GM21825 (cell line): ENCODE measurements around the gene DDX46.
"Not testable (repeated sequence)": the region's sequence is repeated elsewhere in the genome, so short reads cannot be mapped to it uniquely, and the experiment has no call there.

Source experiments
- ATAC-seq: cut with Tn5 transposase; IDR thresholded peaks from one replicate; pipeline ENCODE4 v1.9.1; 2021; ENCODE audit warnings: mild to moderate bottlenecking, moderate library complexity; ENCODE audit not compliant: unreplicated experiment

Gene DDX46, protein sequence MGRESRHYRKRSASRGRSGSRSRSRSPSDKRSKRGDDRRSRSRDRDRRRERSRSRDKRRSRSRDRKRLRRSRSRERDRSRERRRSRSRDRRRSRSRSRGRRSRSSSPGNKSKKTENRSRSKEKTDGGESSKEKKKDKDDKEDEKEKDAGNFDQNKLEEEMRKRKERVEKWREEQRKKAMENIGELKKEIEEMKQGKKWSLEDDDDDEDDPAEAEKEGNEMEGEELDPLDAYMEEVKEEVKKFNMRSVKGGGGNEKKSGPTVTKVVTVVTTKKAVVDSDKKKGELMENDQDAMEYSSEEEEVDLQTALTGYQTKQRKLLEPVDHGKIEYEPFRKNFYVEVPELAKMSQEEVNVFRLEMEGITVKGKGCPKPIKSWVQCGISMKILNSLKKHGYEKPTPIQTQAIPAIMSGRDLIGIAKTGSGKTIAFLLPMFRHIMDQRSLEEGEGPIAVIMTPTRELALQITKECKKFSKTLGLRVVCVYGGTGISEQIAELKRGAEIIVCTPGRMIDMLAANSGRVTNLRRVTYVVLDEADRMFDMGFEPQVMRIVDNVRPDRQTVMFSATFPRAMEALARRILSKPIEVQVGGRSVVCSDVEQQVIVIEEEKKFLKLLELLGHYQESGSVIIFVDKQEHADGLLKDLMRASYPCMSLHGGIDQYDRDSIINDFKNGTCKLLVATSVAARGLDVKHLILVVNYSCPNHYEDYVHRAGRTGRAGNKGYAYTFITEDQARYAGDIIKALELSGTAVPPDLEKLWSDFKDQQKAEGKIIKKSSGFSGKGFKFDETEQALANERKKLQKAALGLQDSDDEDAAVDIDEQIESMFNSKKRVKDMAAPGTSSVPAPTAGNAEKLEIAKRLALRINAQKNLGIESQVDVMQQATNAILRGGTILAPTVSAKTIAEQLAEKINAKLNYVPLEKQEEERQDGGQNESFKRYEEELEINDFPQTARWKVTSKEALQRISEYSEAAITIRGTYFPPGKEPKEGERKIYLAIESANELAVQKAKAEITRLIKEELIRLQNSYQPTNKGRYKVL

DNA sequence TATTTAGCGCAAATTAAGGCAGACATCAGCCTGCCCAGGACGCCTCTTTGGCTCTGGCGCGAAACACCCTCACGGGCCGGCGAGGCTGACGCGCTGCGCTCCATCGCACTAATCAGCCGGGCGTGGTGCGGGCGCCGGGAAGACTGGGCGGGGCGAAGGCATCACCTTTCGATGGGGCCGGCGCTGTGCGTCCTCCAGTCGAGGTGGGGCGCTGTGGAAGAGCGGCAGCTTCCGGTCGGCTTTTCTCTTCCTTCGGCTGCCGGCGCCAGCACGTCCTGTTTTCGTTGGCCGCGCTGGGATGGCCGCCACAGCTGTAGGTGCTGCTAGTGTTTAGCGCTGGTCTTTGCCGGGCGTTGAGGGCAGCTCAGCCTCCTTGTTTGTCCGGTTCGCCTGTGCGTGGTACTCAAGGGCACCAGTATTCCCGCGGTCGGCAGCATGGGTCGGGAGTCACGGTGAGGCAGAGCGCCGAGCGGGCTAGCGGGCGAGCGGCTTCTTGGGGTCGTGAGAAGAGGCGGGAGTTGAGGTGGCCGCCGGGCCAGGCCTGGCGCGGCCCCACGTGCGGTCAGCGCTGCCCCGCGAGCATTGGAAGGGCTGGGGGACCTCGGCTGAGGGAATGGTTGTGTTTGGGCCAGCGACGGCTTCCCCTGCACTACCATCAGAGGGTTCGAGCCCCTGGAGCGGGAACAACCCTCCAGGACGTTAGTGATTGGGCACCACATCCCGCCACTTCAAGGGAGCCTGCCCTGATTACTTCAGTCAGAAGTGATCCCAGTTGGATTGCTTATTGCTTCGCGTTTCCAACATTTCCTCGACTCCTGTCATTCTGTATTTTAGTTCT is at the start of gene DDX46:
Gene DDX46, plus strand, starts transcription at position 276 of the 838 bp plus-strand sequence. Its CDS starts 160 bp downstream, at position 436.
- ATAC-seq, result peak; percentile 97

GRCh38 chr5:134714120-134714519 is 44.5 kb upstream of the DDX46 start:
- ATAC-seq, result no peak

GRCh38 chr5:134714541-134714940 is 44.0 kb upstream of the DDX46 start:
- ATAC-seq, result no peak

DNA sequence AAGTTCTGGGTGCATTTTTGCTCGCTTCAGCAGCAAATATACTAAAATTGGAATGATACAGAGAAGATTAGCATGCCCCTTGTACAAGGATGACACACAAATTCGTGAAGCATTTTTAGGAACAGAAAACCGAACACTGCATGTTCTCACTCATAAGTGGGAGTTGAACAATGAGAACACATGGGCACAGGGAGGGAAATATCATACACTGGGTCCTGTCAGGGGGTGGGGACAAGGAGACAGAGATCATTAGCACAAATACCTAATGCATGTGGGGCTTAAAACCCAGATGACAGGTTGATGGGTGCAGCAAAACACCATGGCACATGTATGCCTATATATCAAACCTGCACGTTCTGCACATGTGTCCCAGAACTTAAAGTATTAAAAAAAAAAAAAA is 43.1 kb upstream of the DDX46 start:
- ATAC-seq, result not testable (repeated sequence)

DNA sequence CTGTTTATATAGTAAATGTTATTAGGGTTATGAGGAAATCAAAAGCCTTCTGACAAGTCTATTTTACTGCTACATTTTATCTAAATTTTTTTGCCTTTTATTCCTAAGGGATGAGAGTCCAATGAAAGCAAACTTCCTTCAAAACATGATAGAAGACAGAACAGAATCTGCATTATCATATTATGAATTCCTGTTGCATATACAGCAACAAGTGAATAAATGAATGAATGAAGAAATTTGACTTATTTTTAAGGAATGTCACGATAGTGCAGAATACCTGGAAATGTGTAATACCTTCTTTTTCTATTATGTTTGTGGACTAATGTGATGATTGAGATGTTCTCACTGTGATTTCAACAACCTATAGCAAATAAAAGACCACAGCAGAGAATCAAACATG is 33.7 kb upstream of the DDX46 start:
- ATAC-seq, result no peak

DNA sequence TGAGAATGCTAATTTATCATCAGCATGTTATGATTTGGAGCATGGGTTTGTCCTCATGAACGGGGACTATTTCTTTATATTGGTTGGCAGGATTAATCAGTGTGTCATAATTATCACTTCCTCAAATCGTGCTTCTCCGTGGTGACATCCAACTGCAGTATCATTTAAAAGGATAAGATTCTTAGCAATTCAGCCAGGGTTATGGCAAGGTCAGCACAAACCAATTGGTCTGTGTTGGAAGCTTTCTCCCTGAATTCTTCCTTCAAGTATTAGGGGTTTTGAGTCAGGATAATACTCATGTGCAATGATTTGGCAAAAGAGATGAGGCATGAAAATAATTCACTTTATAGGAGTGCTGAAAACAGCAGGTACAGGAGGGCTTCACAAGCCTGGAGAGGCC is 25.8 kb upstream of the DDX46 start:
- no peak for ATAC-seq

DNA sequence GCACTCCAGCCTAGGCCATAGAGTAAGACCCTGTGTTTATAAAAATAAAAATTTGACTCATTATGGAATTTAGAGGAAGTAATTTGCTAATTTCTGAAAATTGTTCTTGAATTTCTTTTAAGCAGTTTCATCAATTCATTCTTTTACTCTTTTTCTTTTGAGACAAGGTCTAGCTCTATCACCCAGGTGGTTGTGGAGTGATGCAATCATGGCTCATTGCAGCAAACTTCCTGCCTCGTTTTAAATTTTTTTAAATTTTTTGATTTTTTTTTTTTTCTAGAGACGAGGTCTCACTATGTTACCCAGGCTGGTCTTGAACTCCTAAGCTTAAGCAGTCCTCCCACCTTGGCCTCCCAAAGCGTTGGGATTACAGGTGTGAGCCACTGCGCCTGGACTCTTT is 23.3 kb upstream of the DDX46 start:
- ATAC-seq, result no peak

DNA sequence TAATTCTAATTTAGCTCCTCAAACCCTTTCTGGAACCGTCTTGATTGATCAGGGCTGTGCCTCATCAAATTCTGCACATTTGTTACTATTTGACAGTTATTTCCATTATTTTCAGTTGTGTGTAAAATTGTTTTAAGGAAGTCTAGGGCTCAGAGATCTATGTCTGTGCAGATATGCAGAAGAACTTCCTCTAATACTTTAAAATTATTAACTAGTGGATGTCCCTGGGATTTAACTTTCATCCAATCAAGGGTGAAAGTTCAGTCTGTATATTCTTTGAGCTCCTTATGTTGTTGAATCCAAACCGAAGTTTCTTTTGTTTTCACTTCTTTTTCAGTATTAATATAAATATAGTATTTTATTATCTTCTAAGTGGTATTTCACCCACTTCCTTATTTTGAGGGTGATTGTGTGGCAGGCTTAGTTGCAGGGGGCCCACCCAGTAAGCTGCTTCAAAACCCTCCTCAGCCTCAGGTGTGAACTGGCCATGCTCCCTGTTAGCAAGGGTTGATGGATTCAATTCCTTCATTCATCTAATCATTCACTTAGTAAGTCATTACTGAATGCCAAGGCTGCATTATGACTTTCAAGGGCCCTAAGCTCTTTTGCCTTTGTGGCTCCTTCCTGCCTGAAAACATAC is 22.3 kb upstream of the DDX46 start:
- no peak for ATAC-seq

- peak; percentile 98 for ATAC-seq
Observed at GRCh38 chr5:134738133-134738962, 20.2 kb upstream of the DDX46 start, which contains the start of gene CAMLG. CAMLG (plus strand) TSS chr5:134738548; CDS start chr5:134738621, 73 bp downstream.

DNA sequence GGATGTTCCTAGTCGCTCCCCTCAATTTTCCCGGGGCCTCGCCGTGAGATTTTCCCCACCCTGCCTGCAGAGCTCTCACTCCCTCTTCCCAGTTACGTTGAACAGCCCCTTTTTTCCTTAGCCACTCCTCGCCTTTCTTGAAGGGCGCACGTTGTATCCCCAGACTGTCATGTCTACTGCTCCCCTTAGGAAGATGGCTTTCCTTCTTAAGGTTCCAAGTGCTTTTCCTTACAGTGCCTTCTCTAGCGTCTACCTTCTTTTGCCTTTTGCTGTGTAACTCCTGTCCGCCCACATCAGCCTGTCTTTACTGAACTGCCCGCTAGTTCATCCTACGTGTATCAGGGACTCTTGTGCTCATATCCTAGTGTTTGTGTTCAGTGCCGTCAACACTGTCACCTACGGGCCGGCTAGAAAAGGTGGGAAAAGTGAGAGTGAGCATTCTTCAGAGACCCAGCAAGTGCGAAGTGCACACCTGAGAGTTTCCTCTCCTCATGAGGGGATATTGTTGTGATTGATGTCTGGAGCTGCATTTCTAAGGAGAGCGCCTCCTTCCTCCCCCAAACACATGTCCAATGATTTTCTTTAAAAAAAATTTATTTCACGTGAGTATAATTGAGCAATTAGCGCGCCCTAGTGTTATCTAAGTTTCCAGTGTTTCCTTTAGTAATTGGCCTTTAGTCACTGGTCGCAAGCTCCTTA is 19.5 kb upstream of the DDX46 start:
- peak; percentile 1 for ATAC-seq

GRCh38 chr5:134741052-134741451 is 17.5 kb upstream of the DDX46 start:
- no peak for ATAC-seq

DNA sequence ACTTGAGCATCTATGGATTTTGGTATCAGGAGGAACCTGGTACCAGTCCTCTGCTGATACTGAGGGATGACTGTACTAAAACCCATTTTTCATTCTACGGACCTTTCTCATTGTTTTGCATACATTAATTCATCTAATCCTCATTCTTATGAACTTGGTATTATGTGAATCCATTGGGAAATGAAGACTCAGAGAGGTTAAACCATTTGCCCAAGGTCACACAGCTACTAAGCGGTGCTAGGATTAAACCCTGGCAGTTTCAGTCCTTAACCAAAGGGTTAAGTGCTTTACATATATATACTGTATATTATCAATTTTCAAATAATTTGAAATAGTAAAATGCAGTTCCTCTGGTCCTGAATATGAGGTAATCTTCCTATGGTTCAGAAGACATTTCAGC is 16.4 kb upstream of the DDX46 start:
- no peak for ATAC-seq

DNA sequence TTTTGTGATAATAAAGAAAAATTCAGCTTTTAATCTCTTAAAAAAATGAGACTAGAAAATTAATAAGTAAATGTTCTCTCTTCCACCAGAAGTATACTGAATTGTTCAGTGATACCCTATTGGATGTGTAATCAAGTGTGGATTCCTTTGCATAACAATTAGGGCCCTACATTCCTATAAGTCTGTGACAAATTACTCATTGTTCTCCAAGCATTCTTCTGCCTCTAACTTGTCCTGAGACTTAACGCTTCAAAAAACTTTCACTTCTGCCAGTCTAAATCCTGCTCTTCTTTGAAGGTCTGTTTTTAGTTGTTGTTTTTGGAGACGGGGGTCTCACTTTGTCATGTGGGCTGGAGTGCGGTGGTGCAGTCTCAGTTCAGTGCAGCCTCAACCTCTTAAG is 9.2 kb upstream of the DDX46 start:
- no peak for ATAC-seq

DNA sequence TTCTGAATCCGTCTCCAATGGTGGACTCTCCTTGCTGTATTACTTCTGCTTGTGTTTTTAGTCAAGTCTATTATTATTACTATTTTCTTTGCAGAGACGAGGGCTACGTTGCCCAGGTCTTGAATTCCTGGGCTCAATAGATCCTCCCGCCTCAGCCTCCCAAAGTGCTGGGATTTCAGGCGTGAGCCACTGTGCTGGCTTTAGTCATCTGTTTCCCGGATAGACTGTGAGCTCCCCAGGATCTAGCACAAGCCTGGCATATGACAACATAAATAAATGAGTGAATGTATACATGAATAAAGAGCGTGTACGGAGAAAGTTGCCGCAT is 439 bp upstream of the DDX46 start:
- ATAC-seq, result peak; percentile 31

- ATAC-seq, result not testable (repeated sequence)
Observed at GRCh38 chr5:134767528-134768291, 9.1 kb downstream of the DDX46 start.

GRCh38 chr5:134769206-134769605 is 10.6 kb downstream of the DDX46 start:
- no peak for ATAC-seq

- no peak for ATAC-seq
Observed at GRCh38 chr5:134772461-134773125, 14.0 kb downstream of the DDX46 start.
